NCI-H524 treated with DMSO at 0.1 percent for 48 hours (cell line): ENCODE measurements around the gene MTHFD2L.

Experiments used
- DNase-seq: peaks from one replicate; lab custom pipeline; 2025; lab: John Stamatoyannopoulos, UW

MTHFD2L gene

DNA sequence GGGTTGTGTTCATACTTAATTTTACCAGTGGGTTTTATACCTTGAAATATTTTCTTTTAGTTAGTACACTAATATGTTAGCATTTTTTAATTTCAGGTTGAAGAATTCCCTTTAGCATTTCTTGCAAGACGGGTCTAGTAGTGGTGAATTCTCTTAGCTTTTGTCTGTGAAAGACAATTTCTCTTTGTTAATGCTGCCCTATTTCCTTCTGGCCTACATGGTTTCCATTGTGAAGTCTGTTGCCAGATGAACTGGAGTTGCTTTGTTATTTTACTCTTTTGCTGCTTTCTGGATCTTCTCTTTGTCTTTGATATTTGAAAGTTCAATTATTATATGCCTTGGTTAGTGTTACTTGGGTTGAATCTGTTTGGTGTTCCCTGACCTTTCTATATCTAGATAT is 25.0 kb upstream of the MTHFD2L start:
- DNase-seq: no peak

DNA sequence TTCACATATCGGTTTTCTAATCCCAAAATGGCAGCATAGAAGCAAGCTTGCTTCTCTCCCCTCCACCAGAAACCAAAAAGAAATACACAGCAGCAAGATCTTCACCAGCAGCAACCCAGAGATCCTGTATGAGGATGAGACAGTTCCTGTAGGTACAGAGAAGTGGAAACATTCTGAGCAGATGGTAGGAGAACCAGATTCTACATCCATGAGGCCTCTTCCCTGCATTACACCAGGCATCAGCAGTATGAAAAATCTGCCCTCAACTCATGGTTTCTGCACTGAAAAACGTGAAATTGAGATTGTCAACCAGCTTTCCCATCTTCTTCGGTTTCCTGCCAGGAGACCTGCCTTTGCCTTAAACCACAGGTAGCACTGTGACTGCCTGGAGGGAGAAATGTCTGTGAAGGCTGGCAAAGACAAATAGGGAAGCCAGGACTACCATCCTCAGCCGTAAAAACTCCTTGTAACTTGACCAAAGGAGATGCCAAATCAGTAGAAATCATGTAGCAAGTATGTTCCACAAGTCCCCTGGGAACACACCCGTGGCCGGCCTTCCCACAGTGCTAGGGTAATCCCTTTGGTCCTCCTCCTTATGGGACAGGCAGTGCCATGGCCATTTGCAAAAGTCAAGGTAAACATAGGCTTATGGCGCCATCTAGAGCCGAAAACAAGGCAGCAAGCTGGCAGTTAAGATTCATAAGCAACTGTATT is 24.0 kb upstream of the MTHFD2L start:
- no peak for DNase-seq

DNA sequence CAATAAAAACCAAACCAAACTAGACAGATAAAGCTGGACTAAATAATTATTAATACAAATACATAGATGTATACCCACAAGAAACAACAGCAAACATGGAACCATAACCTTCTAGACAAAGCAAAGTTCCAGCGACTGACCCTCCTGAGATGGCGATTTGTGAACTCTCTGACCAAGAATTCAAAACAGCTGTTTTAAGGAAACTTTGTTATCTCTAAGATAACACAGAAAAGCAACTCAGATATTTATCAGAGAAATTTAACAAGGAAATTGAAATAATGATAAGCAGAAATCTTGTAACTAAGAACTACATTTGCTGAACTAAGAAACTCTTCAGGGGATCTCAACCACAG is 23.4 kb upstream of the MTHFD2L start:
- DNase-seq: no peak

DNA sequence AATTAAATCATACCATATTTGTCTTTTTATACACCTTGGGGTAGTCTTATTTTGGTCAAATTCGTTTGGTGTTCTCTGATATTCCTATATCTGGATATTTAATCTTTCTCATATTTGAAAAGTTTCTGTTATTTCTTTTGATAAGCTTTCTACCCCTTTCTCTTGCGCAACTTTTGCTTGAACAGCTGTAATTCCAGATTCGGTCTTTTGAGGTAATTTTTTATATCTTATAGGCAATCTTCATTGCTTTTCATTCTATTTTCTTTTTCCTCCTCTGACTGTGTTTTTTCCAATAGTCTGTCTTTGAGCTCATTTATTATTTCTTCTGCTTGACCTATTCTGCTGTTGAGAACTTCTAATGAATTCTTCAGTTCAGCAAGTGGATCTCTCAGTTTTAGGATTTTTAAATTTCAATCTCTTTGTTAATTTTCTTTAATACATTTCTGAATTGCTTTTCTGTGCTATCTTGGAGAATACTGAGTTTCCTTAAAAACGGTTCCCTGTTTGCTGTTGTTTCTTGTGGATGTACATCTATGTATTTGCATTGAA is 11.3 kb upstream of the MTHFD2L start:
- DNase-seq: no peak

DNA sequence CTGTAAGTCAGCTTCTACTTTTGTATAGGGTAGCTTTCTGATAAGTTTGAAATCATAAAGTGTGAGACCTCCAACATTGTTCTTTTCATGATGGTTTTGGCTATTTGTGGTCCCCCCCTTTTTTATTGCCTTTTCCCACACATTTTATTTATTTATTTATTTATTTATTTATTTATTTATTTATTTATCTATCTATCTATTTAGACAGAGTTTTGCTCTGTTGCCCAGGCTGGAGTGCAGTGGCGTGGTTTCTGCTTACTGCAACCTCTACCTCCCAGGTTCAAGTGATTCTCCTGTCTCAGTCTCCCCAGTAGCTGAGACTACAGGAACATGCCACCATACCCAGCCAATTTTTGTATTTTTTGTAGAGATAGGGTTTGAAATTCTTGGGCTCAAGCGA is 9.7 kb upstream of the MTHFD2L start:
- no peak for DNase-seq

DNA sequence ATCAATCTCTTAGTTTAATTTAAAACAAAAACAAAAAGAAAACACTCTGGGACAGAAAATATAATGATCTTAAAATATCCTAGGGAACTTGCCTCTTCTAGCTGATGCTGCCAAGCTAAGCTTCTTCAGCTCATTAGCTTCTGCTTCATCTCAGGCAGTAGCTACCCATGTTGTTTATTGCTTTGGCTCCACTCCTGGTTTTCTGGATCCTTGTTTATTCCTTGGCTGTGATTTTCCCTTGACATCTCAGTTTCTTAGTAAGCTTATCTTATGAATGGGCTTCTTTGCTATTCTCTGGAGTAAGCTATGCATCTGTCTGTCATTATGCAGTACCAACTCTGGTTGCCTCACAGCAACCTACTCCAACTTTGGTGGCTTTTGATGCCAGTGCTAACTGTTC is 5.1 kb upstream of the MTHFD2L start:
- no peak for DNase-seq

DNA sequence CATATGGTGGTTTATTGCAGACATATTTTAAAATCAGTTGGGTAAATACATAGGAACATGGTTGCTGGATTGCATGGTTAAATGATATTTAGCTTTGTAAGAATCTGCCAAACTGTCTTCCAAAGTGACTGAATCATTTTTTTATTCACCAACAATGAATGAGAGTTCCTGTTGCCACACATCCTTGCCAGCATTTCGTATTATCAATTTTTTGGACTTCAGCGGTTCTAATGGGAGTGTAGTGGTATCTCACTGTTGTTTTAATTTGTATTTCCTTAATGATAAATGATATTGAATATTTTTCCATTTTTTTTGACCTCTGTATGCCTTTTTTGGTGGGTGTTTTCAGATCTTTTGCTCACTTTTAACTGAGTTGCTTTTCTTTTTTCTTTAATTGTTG is 1.4 kb upstream of the MTHFD2L start:
- no peak for DNase-seq

DNA sequence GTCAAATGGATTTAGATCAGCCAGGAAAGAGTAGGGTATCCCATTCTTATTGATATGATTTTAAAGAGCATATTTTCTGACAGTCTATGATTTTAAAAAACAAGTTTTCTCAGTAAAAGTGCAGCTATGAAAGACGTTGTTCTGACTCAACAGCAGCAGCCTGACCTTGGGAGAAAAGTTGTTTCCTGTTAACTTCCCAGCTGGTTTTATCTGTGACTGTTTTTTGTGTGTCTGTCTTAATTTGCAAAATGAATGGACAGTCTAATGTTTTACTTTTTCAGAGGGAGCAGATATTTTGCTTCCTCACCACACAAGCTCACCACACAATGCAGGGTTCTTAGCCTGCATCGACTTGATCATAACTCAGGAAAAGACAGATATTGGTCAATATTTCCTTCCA is 764 bp upstream of the MTHFD2L start:
- no peak for DNase-seq

DNA sequence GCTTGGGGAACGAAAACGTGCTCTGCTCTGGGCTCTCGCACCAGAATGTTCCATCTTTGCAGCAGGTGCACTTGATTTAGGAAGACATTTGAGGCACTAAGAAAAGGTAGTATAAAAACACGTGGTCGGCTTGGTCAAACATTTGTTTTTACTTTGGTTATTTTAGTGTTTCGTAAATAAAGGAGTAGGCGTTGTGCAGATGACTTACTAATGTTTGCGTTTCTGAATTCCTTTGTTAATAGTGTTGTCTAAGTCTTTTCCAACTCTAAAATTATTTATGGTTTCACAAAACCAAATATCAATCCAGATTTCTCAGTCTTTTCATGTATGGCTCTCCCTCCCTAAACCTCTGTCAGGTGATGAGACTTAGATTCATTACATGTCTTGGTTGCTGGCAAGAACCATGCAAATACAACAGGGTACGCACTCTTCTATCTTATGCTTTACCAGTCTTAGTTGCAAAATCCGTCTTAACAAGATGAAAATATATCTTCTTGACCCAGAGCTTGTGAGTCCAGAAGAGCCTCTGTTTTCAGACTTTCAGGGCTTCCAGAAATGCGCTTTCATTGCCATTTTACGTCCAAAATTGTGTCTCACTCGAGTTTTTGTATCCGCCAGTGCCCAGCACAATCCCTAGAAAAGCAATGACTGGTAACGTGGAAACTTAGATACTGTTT is 686 bp downstream of the MTHFD2L start:
- DNase-seq: no peak

DNA sequence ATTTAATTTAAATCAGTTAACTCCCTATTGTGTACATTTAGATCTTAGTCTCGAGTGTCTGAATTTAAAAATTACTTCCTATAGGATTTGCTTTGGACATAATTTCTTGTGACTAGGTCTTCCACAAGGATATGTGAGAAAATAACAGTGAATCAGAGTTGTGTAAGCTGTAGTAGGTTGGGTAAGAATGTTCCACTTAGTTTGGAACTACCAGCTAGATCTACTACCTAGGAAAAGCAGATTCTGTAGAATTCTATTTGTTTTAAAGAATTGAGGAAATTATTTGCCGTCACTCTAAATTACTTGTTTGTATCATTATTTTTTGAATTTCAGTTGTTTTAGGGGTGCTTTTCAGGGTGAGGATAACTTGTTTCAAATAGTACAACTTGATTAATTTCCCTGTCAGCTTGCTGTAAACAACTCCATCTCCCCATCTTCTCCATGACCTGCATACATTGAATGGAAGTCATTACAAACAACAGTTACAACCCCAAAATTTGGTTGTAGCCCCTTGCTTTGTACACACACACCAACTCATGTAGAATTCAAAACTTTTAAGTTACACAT is 1.3 kb downstream of the MTHFD2L start:
- no peak for DNase-seq

DNA sequence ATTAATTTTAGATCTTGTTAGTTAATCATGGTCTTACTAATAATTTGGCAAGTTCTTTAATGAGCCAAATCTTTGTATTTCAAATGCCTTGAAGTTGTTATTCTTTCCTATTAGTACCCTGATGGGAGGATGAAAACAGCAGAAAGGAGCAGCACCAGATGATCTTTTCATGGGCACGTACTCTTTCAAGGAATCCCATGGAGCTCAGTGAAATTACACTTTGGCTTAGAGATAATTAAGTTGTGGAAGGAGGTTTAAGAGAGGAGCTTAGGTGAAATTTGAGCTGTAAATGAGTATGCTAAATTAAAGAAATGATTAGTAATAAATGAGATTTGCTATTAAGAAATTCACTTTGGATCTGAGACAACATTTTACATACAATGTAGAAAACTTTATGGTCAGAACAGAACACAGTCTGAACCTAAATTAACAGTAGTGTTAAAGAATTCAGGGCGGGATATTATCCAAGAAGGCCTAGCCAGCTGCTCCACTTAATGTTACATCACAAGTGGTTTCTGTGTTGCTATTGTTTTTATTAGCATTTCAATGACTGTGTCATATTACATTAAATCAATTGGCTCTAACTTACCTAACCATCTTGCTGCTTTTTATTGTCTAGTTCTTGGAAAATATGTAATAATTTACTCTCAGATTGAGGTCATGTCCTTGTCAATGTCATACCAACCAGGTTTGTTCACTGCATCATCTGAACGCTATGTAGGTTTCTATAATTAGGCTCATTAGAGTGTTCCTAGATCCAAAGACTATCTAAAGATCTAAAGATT is 3.9 kb downstream of the MTHFD2L start:
- DNase-seq: peak; percentile 78

DNA sequence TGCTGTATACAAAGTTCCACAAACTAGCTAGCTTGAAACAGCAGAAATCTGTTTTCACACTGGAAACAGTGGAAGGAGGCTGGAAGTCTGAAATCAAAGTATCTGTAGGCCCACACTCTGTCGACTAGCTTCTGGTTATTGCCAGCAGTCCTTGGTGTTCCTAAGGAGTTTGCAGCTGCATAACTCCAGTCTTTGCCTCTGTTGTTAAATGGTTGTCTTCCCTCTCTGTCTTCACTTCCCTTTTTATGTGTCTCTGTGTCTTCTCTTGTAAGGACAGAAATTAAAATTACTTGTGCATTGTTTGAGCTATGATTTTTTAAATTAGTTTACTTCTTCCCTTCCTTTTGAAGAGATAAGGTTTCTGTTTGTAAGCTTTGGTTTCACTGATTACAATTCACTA is 8.2 kb downstream of the MTHFD2L start:
- DNase-seq: no peak

DNA sequence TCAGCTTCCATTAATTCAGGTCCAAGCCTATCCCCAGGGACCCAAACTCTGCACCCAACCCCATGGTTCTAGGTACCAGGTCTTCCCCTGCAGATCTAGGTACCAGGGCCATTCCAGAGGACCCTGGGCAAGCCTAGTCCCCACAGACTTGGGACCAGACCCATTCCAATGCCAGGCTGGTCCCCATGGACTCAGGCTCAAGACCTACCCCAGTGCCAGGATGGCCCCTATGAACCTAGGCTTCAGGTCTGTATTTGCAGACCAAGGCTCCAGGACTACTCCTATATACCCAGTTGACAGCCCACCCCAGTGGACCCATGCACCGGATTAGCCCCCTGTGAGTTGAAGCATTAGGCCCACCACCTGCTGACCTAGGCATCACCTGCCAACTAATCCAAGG is 8.9 kb downstream of the MTHFD2L start:
- no peak for DNase-seq

DNA sequence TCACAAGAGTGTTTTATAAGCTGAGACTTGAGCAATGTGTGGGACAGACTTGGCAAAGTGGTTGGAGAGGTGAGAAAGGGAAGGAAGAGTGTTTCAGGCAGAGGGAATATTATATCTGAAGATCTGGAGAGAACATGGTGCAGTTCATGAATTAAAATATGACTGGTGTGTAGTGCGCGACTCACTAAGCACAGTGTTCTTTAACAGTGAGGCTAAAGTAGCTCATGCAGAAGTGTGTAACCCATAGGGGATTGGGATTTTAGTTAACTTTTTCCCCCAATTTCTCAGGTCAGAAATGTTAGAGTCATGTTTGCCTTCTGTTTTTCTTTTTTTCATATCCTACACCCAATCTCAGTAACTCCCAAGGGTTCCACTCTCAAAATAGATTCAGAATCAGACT is 9.7 kb downstream of the MTHFD2L start:
- DNase-seq: no peak

DNA sequence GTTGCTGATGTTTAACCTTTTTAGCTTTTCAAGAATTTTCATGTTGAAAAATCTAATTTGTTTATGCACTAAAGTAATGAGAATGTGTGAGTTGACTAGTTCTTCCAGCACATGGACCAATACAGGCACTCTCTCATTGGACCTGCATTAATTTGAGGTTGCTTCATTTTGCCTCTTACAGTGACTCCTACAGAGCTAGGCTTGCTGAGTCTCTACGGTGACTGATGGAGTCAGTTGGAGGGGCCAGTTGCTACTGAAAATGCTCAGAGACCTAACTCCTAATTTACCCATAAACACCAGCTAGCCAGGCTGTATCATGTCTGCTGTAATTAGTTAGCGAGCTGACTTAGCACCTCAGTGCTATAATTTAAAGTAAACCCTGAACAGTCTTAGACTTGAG is 10.9 kb downstream of the MTHFD2L start:
- no peak for DNase-seq

DNA sequence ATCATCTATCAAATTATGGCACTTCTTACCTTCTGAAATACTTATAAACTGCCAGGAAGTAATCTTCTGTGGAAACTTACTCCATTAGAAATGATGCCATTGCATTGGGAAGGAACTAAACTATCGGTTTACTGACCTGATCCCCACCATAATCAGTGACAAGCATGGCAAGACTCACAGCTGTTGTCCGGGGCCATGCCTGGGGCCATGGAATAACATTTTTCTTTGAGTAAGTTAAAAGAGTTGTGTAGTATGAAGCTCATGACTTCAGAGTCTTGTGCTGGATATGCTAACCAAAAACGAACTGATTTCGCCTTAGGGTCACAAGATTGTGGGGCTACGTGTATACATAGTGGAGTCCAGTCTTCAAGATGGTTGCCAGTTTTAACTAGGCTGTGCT is 15.4 kb downstream of the MTHFD2L start:
- no peak for DNase-seq

DNA sequence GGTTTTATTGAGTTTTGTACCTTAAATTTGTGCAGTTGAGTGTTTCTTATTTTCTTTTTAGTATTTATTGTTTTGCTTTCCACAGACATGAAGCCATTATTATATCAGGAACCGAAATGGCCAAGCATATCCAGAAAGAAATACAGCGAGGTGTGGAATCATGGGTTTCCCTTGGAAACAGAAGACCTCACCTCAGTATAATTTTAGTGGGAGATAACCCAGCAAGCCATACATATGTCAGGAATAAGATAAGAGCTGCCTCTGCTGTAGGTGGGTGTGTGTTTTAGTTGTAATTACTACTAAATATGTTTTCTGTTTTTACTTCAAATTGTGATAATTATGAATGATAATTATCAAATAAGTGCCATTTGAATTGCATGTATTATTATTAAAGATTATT is 16.5 kb downstream of the MTHFD2L start:
- no peak for DNase-seq

DNA sequence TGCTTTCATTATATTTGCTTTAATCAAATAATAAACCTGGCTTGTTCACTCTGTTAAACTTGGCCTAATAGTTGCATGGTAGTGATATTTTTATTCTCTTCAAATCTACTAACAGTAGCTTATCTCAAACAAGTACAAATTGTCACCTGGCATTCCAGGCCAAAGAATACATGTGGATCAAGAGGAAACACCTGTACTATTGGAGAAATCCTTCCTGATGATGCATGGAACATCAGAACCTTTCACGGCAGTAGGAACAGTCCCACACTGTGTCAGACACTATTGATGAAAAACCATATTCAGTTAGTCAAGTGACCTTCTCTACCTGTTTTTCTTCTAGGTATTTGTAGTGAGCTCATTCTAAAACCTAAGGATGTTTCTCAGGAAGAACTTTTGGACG is 17.0 kb downstream of the MTHFD2L start:
- no peak for DNase-seq

DNA sequence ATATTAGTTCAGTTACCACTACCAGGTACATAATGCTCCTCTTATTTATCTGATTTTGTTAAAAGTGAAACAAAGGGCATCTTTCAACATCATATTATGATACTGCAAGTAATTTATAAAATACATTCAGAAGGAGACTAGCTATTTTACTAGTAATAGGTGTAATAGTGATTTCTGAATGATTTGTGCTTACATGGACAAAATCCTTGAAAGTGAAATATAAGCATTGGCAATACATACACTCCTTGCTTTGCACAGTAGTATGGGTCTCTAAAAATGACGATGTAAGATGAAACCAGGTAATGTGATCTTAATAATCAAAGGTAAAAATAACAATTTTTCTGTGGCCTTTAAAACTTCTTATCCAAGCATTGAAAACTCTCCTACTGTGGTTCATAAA is 17.5 kb downstream of the MTHFD2L start:
- DNase-seq: no peak

DNA sequence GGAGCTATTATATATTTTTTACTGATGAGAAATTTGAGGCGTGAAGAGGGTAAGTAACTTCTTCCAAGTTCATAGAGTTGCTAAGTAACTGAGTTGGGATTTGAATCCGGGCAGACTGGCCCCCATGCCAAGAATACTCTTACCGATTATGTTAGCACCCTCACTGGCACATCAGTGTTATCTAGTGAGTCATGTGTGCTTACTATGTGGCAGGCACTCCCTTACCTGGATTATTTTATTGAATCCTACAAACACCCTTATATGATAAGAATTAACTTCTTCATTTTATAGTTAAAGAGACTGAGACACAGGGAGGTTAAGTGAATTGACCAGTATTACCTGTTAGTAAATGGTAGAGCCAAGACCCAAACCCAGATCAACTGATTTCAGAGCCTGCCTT is 20.9 kb downstream of the MTHFD2L start:
- no peak for DNase-seq

DNA sequence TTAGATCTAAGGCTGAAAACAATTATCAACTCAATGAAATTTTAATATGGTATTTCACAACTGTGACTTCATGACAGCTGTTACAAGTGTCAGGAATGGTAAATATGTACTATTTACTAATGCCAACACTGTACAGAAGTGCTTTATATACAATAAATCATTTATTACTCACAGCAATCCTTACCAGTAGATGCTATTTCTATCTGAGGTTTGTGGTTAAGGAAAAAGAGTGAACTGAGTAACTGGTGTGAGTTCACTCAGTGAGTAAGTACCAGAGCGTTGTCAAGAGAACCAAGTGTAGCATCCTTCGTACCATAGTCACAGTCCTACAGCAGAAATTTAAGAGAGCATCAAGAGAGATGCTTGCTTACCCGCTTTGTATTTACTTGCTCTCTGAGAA is 23.3 kb downstream of the MTHFD2L start:
- DNase-seq: no peak

DNA sequence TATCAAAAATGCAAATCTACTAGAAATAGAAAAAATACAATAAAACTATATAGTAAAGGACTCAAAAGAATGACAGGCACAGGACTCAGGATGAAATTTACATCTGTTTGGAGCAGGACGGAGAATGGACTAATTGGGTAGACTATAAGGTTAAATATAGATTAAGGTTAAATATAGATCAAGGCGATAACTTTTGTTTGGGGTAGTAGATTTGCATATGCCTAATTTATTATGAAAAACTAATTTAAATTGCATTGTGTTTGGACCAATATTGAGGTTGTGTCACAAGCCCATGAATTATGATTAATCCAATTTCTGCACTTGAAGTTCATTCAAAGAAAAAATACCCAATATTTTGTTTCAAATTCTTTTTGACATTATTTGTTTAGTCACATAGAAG is 31.0 kb downstream of the MTHFD2L start:
- no peak for DNase-seq
